Neural crest cell (in vitro differentiated cells): ENCODE data around the gene PNPLA7. TPM values are rescaled to one million over a fixed set of nuclear protein-coding genes. Genes with fewer than 3 reads are reported as not detected.

Source experiments
- DNase-seq: peaks from one replicate; pipeline ENCODE4 v3.0.0; 2021; ENCODE audit warnings: low read depth, mixed read lengths, low spot score
- H3K27ac Mint-ChIP-seq: one replicate; pipeline ENCODE4 v1.8.0; 2021; ENCODE audit warnings: mild to moderate bottlenecking, mixed read lengths; ENCODE audit not compliant: unreplicated experiment
- H3K27me3 Mint-ChIP-seq: 2 replicates; pipeline ENCODE4 v1.8.0; 2021; ENCODE audit warnings: low read depth, mild to moderate bottlenecking, mixed read lengths
- H3K36me3 Mint-ChIP-seq: 2 replicates; pipeline ENCODE4 v1.8.0; 2021; ENCODE audit warnings: low read depth, mild to moderate bottlenecking, mixed read lengths
- H3K4me1 Mint-ChIP-seq: 2 replicates; pipeline ENCODE4 v1.8.0; 2021; ENCODE audit warnings: mixed read lengths
- H3K4me3 Mint-ChIP-seq: one replicate; pipeline ENCODE4 v1.8.0; 2021; ENCODE audit warnings: mild to moderate bottlenecking, mixed read lengths
- H3K9me3 Mint-ChIP-seq: 2 replicates; pipeline ENCODE4 v1.8.0; 2021; ENCODE audit warnings: mixed read lengths
- total RNA-seq: library from RNA; stranded (reverse); gene quantifications from 2 replicates; pipeline ENCODE4 v1.2.1, GENCODE V29; 2021
- TF ChIP-seq, protein P1 (sequence below): fragments of 200-600 bp; sonication (generic); conservative IDR thresholded peaks from 2 replicates; pipeline ENCODE4 v1.5.0; 2021; ENCODE audit warnings: antibody characterized with exemption, mild to moderate bottlenecking

PNPLA7 gene
- total RNA-seq, 1 donor from 2014 or later: 2.2 TPM

DNA sequence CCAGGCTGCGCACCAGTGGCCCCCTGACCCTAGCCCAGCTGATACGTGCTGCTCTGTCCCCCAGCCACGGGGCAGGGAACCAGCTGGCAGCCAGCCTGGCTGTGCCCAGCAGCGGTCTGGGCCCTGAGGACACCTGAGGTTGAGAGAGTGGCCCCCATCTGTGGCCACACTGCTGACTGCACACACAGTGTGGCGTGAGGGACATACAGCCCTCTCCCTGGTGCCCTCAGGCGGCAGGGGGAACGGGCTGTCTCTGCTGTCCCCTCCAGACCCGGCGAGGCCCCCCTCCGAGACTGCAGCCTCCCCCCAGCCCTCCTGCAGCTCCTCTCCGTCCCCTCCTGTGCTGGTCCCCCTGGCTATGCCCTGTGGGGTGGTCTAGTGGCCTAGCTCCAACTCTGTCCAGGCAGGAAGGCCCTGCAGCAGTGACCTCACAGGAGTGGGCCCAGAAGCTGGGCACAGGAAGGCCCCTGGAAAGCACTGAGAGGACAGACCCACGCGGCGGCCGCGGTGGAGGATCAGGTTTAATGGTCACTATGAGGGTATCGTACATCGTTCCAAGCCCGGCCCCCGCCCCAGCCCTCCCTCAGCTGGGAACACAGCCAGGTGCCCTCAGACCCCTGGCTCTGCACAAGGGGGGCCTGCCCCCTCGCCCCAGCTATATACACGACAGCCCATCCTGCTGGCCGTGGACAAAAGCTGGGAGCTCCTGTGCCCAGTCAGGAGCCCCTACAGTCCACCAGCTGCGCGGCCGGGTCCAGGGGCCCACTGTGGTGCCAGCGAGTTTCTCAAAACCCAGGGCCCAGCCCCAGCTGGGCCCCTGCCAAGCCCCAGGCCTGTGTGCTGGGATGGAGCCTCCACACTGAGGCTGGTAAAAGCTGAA lies 102.2 kb downstream of the PNPLA7 start:
- no peak overlapping the region for H3K4me3 Mint-ChIP-seq
- no peak overlapping the region for H3K27ac Mint-ChIP-seq
- H3K4me1 Mint-ChIP-seq: peaks cover 13% of the 10 kb centered on the region
- DNase-seq: no peak
- H3K27me3 Mint-ChIP-seq: peaks cover 12% of the 10 kb centered on the region
- H3K36me3 Mint-ChIP-seq: no peaks in the 10 kb centered on the region
- TF ChIP-seq, protein P1, sequence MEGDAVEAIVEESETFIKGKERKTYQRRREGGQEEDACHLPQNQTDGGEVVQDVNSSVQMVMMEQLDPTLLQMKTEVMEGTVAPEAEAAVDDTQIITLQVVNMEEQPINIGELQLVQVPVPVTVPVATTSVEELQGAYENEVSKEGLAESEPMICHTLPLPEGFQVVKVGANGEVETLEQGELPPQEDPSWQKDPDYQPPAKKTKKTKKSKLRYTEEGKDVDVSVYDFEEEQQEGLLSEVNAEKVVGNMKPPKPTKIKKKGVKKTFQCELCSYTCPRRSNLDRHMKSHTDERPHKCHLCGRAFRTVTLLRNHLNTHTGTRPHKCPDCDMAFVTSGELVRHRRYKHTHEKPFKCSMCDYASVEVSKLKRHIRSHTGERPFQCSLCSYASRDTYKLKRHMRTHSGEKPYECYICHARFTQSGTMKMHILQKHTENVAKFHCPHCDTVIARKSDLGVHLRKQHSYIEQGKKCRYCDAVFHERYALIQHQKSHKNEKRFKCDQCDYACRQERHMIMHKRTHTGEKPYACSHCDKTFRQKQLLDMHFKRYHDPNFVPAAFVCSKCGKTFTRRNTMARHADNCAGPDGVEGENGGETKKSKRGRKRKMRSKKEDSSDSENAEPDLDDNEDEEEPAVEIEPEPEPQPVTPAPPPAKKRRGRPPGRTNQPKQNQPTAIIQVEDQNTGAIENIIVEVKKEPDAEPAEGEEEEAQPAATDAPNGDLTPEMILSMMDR: no peak
- H3K9me3 Mint-ChIP-seq: no peaks in the 10 kb centered on the region

DNA sequence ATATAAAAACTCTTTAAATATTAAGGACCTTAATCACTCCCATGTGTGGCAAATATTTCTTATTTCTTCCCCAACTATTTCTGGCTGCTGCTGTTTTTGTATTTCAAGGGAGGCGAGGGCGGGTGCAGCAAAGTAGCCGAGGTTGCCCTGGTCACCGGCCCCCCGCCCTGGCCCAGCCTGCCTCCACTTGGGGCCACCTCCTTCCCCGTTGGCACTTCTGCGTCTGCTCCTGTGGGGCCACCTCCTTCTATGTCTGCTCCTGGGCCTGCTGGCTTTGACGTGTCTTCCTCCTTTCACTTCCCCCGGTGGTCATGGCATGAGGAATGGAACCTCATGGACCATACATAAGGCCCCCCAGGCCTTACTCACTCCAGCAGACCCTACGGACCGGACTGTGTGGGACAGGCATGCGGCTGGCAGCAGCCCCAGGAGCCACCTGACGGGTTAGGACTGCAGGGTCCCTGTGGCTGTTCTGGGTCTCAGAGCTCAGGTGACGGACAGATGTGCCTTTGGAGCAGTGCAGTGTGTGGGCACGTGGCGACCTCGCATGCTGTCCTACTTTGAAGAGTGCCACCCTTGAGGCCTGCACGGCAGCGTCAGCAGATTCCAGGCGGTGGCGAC lies 103.2 kb downstream of the PNPLA7 start:
- TF ChIP-seq, protein P1: no peak
- Mint-ChIP-seq H3K36me3 (no peaks in the 10 kb centered on the region), H3K27me3 (peaks cover 22% of the 10 kb centered on the region), H3K4me3 (no peak overlapping the region), H3K9me3 (no peaks in the 10 kb centered on the region), H3K27ac (no peak overlapping the region), H3K4me1 (peaks cover 15% of the 10 kb centered on the region)
- no peak for DNase-seq

DNA sequence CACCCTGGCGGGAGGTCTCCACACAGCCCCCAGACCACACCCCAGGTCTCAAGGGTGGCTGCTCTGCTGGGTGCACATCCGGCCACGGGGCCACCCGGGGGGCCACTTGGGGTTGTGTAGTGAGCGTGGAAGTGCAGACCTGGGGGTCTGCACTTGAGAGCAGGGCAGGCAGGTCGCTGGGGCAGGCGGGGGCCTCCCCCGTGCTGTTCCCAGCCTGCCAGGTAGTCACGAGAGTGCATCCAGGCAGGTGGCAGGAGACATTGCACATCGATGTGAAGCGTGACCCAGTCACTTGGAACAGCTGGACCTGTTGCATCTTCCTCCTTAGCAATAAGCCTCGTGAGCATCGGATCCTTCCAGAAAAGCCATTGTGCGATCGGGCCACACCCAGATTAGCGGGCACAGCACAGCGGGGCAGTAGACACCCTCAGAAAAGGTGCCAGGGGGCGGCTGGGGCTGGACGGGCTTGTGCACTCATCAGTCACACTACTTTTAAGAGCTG lies 104.2 kb downstream of the PNPLA7 start:
- Mint-ChIP-seq H3K27me3 (peaks cover 23% of the 10 kb centered on the region), H3K4me1 (peaks cover 17% of the 10 kb centered on the region), H3K9me3 (no peaks in the 10 kb centered on the region), H3K36me3 (no peaks in the 10 kb centered on the region), H3K27ac (no peak overlapping the region), H3K4me3 (no peak overlapping the region)
- no peak for DNase-seq
- TF ChIP-seq, protein P1: no peak

DNA sequence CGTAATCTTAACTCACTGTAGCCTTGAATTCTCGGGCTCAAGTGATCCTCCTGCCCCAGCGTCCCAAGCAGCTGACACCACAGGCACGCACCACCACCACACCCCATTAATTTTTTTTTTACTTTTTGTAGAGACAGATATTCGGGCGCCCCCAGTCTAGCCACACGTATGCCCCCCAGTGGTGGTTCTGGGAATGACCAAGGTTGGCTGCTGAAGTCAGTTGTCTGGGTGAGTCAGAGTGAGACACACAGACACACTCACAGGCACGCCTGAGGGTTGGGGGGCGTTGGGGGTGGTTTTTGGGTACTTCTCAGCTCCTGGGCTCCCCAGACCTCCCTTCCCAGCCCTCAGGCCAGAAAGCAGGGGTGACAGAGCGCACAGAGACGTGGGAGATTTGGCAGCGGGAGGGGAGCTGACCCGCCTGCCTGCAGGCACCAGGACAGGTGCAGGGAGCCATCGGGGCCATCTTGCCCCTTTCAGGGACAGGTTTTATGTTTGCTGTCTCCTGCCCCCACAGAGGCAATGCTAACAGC lies 104.9 kb downstream of the PNPLA7 start:
- peaks cover 23% of the 10 kb centered on the region for H3K27me3 Mint-ChIP-seq
- no peak overlapping the region for H3K27ac Mint-ChIP-seq
- peak; percentile 84 for DNase-seq
- H3K9me3 Mint-ChIP-seq: no peaks in the 10 kb centered on the region
- H3K4me1 Mint-ChIP-seq: peaks cover 17% of the 10 kb centered on the region
- TF ChIP-seq, protein P1: peak; percentile 81
- H3K36me3 Mint-ChIP-seq: no peaks in the 10 kb centered on the region
- H3K4me3 Mint-ChIP-seq: no peak overlapping the region

DNA sequence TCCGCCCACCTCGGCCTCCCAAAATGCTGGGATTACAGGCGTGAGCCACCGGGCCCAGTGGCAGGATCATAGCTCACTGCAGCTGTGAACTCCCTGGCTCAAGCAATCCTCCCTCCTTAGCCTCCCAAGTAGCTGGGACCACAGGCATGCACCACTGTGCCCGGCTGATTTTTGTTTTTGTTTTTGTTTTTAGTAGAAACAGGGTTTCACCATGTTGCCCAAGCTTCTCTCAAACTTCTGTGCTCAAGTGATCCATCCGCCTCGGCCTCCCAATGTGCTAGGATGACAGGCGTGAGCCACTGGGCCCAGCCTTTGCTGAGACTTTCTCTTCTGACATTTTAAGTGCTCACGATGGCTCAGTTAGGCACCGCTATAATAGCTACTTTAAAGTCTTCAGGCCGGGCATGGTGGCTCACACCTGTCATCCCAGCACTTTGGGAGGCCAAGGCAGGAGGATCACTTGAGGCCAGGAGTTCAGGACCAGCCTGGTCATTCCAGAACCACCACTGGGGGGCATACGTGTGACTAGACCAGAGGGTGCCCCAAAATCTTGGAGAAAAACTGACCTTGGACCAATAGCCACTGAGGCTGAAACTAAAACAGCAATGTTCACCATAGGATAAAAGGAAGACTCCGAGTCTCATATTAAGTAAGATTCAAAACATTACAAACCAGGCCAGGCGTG lies 106.0 kb downstream of the PNPLA7 start:
- TF ChIP-seq, protein P1: no peak
- Mint-ChIP-seq H3K27ac (no peak overlapping the region), H3K9me3 (no peaks in the 10 kb centered on the region), H3K4me1 (peaks cover 17% of the 10 kb centered on the region), H3K27me3 (peaks cover 25% of the 10 kb centered on the region), H3K4me3 (no peak overlapping the region), H3K36me3 (no peaks in the 10 kb centered on the region)
- no peak for DNase-seq
